Natural killer cell (primary cell): ENCODE results near the gene PERM1. TPM values are rescaled to one million over a fixed set of nuclear protein-coding genes. Genes with fewer than 3 reads are reported as not detected.

Source experiments
- ATAC-seq, 3 donors: fragments of 150-1000 bp in 2 of 3; fragments of 200-7000 bp in 1 of 3; cut with Tn5 transposase; 1 replicate in 1 of 3; 2 replicates in 2 of 3; pipeline ENCODE4 v1.10.0; 2021; ENCODE audit warnings: mild to moderate bottlenecking in 2 of 3, moderate library complexity in 2 of 3
- DNase-seq, 2 donors: peaks; one replicate each; pipeline versions ENCODE4 v3.0.0 to v3.0.0-alpha.2; 2013 to 2021; ENCODE audit warnings: mixed read lengths in 1 of 2
- H3K27ac ChIP-seq: one replicate; pipeline ENCODE4 v1.5.1; 2013; ENCODE audit warnings: mild to moderate bottlenecking, low read length
- H3K27me3 ChIP-seq: one replicate; pipeline ENCODE4 v1.6.1; 2013; ENCODE audit warnings: low read length; ENCODE audit not compliant: control insufficient read depth, insufficient read depth
- H3K36me3 ChIP-seq: one replicate; pipeline ENCODE4 v1.6.1; 2013; ENCODE audit warnings: low read length; ENCODE audit not compliant: control insufficient read depth, insufficient read depth
- H3K4me1 ChIP-seq: one replicate; pipeline ENCODE4 v1.6.1; 2013; ENCODE audit warnings: low read length; ENCODE audit not compliant: control insufficient read depth, insufficient read depth
- H3K4me3 ChIP-seq: one replicate; pipeline ENCODE4 v1.5.1; 2013; ENCODE audit warnings: low read length
- H3K9me3 ChIP-seq: one replicate; pipeline ENCODE4 v1.6.1; 2013; ENCODE audit warnings: low read length; ENCODE audit not compliant: control insufficient read depth, insufficient read depth
- H3K27ac Mint-ChIP-seq, 2 donors: one replicate each; pipeline ENCODE4 v1.8.0; 2022; ENCODE audit warnings: mild to moderate bottlenecking in 2 of 2, mixed read lengths in 2 of 2, moderate library complexity in 1 of 2
- H3K27me3 Mint-ChIP-seq, 2 donors: one replicate each; pipeline ENCODE4 v1.8.0; 2022; ENCODE audit warnings: low read depth in 2 of 2, mixed read lengths in 2 of 2
- H3K36me3 Mint-ChIP-seq: one replicate; pipeline ENCODE4 v1.8.0; 2022; ENCODE audit warnings: mixed read lengths
- H3K4me1 Mint-ChIP-seq, 2 donors: one replicate each; pipeline ENCODE4 v1.8.0; 2022; ENCODE audit warnings: mixed read lengths in 2 of 2
- H3K4me3 Mint-ChIP-seq: one replicate; pipeline ENCODE4 v1.8.0; 2022; ENCODE audit warnings: mild to moderate bottlenecking, moderate library complexity, mixed read lengths
- H3K9me3 Mint-ChIP-seq, 2 donors: one replicate each; pipeline ENCODE4 v1.8.0; 2022; ENCODE audit warnings: mixed read lengths in 2 of 2
- CTCF ChIP-seq: fragments of 200-600 bp; IDR thresholded peaks from one replicate; pipeline ENCODE4 v1.8.0; 2022; ENCODE audit warnings: antibody characterized with exemption
- WGBS: methylation state at CpG from one replicate; pipeline ENCODE4 v1.1.7; 2013; ENCODE audit warnings: missing lambda C conversion rate; ENCODE audit not compliant: insufficient coverage; 5-methylcytosine and 5-hydroxymethylcytosine counted together
- intact Hi-C: fragments of 100-400 bp; cut with micrococcal nuclease; formaldehyde crosslinking; loops from one replicate; pipeline ENCODE4 v1.14.2; 2022
- total RNA-seq, 4 donors: library from RNA; stranded (reverse); fragments of 120-200 nt in 1 of 4; gene quantifications; one replicate each; pipeline versions ENCODE4 v1.2.3 to v1.2.4, GENCODE V29; 2013 to 2022

PERM1 gene
- total RNA-seq, 3 donors from 2014 or later (not counting 1 experiment from before 2014, with no cell fraction given): not detected

- Mint-ChIP-seq H3K9me3 (no peaks in the 10 kb centered on the region), H3K4me3 (no peak overlapping the region), H3K27ac (no peak overlapping the region), H3K27me3 (peaks cover under 1 to 8% of the 10 kb centered on the region in 2 donors), H3K36me3 (no peaks in the 10 kb centered on the region), H3K4me1 (peaks cover 0 to 12% of the 10 kb centered on the region in 2 donors)
- DNase-seq (no peak), ATAC-seq (no peak)
- H3K27me3 ChIP-seq: peaks cover 24% of the 10 kb centered on the region
- H3K27ac ChIP-seq: no peak overlapping the region
- WGBS: 91% methylated on average over 28 of the region's 28 CpGs
- peaks cover 37% of the 10 kb centered on the region for H3K36me3 ChIP-seq
- H3K4me3 ChIP-seq: no peak overlapping the region
- intact Hi-C loops: no loop called here
- TF ChIP-seq CTCF: no peak
- H3K4me1 ChIP-seq: peaks cover 27% of the 10 kb centered on the region
- no peaks in the 10 kb centered on the region for H3K9me3 ChIP-seq
Observed at GRCh38 chr1:944341-945325, 37.3 kb downstream of the PERM1 start.

GRCh38 chr1:943545-944340, 38.1 kb downstream of the PERM1 start:
- Histone ChIP-seq H3K27ac (no peak overlapping the region), H3K9me3 (no peaks in the 10 kb centered on the region), H3K4me3 (no peak overlapping the region), H3K4me1 (peaks cover 30% of the 10 kb centered on the region), H3K36me3 (peaks cover 29% of the 10 kb centered on the region), H3K27me3 (peaks cover 30% of the 10 kb centered on the region)
- Mint-ChIP-seq H3K4me3 (no peak overlapping the region), H3K9me3 (no peaks in the 10 kb centered on the region), H3K27ac (no peak overlapping the region), H3K36me3 (no peaks in the 10 kb centered on the region), H3K27me3 (peaks cover 9 to 14% of the 10 kb centered on the region in 2 donors), H3K4me1 (peaks cover 0 to 12% of the 10 kb centered on the region in 2 donors)
- intact Hi-C loops: no loop called here
- WGBS: 91% methylated on average over 27 of the region's 27 CpGs
- no peak for ATAC-seq
- DNase-seq: no peak
- TF ChIP-seq CTCF: no peak

DNA sequence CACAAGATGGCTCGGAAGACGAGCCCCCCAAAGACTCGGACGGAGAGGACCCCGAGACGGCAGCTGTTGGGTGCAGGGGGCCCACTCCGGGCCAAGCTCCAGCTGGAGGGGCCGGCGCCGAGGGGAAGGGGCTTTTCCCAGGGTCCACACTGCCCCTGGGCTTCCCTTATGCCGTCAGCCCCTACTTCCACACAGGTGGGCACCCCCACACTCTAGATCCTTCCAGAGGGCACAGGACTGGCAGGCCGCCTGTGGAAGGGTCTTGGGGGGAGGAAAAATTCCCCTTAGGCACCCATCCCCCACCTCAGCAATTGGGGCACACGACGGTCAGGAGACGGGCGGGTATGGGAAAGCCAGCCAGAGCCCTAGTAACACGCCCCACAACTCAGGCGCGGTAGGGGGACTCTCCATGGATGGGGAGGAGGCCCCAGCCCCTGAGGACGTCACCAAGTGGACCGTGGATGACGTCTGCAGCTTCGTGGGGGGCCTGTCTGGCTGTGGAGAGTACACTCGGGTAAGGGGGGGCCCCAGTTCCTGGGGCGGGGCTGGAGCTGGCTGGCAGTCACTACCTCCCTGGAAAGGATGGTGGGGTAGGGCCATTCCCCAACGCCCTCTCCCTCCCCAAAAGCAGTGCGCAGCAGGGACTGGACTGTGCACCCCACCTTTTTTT, 38.9 kb downstream of the PERM1 start:
- no peak for TF ChIP-seq CTCF
- WGBS: 20% methylated on average over 26 of the region's 27 CpGs
- Histone ChIP-seq H3K4me1 (peaks cover 30% of the 10 kb centered on the region), H3K36me3 (peaks cover 22% of the 10 kb centered on the region), H3K4me3 (no peak overlapping the region), H3K27ac (no peak overlapping the region), H3K9me3 (no peaks in the 10 kb centered on the region), H3K27me3 (peaks cover 30% of the 10 kb centered on the region)
- Mint-ChIP-seq H3K4me1 (peaks cover 0 to 12% of the 10 kb centered on the region in 2 donors), H3K9me3 (no peaks in the 10 kb centered on the region), H3K27me3 (peaks cover 12 to 21% of the 10 kb centered on the region in 2 donors), H3K36me3 (no peaks in the 10 kb centered on the region), H3K4me3 (no peak overlapping the region), H3K27ac (no peak overlapping the region)
- ATAC-seq (no peak), DNase-seq (no peak)
- intact Hi-C loops: no loop called here
